Dendritic cell treated with granulocyte-macrophage colony-stimulating factor and Interleukin-4, amounts not matched to agents 40 ng/mL and 50 ng/mL, for 4 days (primary cell): Measurements from ENCODE around the gene PROSER2.
A peak's percentile ranks its signal among the peaks of the same experiment; 100 is the strongest.

Experiments used
- H3K27ac Mint-ChIP-seq: one replicate; pipeline ENCODE4 v1.8.0; 2022; ENCODE audit warnings: mild to moderate bottlenecking, mixed read lengths
- H3K27me3 Mint-ChIP-seq: one replicate; pipeline ENCODE4 v1.8.0; 2022; ENCODE audit warnings: mild to moderate bottlenecking, mixed read lengths
- H3K36me3 Mint-ChIP-seq: one replicate; pipeline ENCODE4 v1.8.0; 2022; ENCODE audit warnings: low read depth, mixed read lengths
- H3K4me1 Mint-ChIP-seq: one replicate; pipeline ENCODE4 v1.8.0; 2022; ENCODE audit warnings: low read depth, mixed read lengths
- H3K4me3 Mint-ChIP-seq: one replicate; pipeline ENCODE4 v1.8.0; 2022; ENCODE audit warnings: mild to moderate bottlenecking, moderate library complexity, mixed read lengths
- H3K9me3 Mint-ChIP-seq: one replicate; pipeline ENCODE4 v1.8.0; 2022; ENCODE audit warnings: mixed read lengths
- intact Hi-C: fragments of 100-400 bp; cut with micrococcal nuclease; formaldehyde crosslinking; loops from one replicate; pipeline ENCODE4 v1.15.0; 2022

PROSER2 gene

DNA sequence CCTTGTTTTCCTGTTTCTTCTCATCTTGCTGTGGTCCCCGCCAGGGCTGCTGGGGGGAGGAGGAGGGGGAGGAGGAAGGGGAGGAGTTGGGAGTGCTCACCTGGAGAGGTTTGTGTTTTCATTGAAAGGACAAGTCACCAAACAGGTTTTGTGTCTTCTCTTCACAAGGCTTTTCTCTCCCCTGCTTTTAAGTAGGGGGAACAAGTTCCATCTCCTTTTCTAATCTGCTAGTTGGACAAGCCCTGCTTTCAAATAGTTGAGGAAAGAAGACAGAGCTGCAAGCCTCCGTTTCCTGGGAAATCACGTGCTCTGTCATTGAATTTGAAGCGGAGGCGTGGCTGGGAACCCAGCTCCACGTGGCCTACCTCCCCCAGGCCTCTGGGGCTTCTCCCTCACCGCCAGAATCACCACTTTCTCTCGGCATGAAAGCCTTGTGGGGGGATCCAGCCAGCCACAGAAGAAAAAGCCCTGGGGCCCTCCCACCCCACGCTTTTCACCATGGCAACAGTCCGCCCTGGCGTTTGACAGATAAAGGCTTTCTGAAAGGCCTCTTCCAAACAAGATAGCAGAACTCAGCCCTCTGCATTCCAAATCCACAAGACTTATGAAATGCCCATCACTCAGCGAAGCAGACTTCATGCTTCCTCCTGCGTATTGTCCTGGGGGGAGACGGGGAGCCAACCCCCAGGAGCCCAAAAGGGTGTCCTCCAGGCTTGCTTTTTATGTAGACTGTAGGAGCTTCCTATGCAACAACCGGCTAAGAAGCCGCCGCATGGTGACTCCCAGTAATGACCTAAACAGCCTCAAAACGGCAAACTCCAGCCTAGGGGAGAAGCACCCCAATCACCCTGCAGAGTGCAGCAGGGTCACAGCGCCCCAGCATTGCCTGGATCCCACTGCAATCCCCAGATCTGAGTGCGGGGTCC is 51.7 kb downstream of the PROSER2 start:
- H3K9me3 Mint-ChIP-seq = no peaks in the 10 kb centered on the region
- no peaks in the 10 kb centered on the region for H3K27me3 Mint-ChIP-seq
- H3K4me1 Mint-ChIP-seq = peaks cover 36% of the 10 kb centered on the region
- intact Hi-C loops = no loop called here
- H3K36me3 Mint-ChIP-seq = no peaks in the 10 kb centered on the region
- H3K27ac Mint-ChIP-seq = no peak overlapping the region
- peak overlapping the region; percentile 34 for H3K4me3 Mint-ChIP-seq

DNA sequence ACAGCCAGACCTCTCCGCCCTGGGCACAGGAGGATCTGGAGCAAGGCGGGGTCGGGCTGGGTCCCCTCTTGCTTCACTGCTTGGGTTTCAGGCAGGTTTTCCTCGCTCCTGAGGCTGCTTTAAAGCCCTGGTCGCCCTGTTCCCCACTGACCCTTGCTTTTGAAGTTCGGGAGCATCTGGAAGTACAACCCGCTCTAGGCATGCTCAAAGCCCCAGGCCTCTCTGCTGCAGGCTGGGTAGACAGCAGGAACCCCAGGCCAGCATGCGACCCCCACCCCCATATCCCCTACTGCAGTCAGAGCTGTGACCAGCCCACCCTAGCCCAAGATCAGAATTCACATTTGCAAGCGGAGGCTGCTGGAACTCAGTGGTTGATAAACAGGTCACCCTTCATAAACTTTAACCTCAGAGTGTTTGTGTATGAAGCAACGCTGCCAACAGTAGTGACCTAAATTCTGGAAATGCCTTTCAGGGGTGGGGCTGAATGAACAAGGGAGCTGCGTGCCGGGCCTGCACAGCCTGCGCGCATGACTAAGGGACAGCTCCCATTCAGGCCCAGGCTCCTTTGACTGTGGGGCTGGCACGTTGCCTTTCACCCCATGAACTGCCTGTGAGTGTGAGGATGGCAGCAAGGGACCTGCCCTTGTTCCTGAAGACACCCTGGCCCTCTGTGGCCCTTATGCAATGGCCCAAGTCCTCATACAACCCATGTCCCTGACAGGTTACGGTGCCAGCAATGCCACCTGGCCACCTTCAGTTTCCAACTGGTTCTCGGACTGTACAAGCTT is 52.5 kb downstream of the PROSER2 start:
- H3K4me1 Mint-ChIP-seq = peaks cover 36% of the 10 kb centered on the region
- H3K36me3 Mint-ChIP-seq = no peaks in the 10 kb centered on the region
- no peak overlapping the region for H3K4me3 Mint-ChIP-seq
- no peaks in the 10 kb centered on the region for H3K27me3 Mint-ChIP-seq
- no peaks in the 10 kb centered on the region for H3K9me3 Mint-ChIP-seq
- no peak overlapping the region for H3K27ac Mint-ChIP-seq
- intact Hi-C loops = no loop called here

DNA sequence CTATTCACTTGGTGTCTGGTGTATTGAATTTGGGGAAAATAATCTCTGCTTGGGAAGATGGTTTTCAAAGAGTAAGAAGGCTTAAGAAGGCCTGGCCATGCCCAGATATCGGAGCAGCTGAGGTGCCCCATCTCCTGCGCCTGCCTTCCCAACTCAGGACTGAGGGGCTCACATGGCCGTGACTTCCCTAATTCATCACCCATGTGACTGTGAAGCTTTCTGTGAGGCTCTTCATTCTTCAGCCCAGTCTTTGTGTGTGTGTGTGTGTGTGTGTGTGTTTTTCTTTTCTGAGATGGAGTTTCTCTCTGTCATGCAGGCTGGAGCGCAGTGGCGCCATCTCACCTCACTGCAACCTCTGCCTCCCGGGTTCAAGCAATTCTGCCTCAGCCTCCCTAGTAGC is 53.2 kb downstream of the PROSER2 start:
- no peaks in the 10 kb centered on the region for H3K9me3 Mint-ChIP-seq
- intact Hi-C loops = no loop called here
- H3K4me3 Mint-ChIP-seq = no peak overlapping the region
- no peaks in the 10 kb centered on the region for H3K36me3 Mint-ChIP-seq
- H3K27me3 Mint-ChIP-seq = no peaks in the 10 kb centered on the region
- H3K4me1 Mint-ChIP-seq = peaks cover 34% of the 10 kb centered on the region
- peak overlapping the region; percentile 13 for H3K27ac Mint-ChIP-seq

DNA sequence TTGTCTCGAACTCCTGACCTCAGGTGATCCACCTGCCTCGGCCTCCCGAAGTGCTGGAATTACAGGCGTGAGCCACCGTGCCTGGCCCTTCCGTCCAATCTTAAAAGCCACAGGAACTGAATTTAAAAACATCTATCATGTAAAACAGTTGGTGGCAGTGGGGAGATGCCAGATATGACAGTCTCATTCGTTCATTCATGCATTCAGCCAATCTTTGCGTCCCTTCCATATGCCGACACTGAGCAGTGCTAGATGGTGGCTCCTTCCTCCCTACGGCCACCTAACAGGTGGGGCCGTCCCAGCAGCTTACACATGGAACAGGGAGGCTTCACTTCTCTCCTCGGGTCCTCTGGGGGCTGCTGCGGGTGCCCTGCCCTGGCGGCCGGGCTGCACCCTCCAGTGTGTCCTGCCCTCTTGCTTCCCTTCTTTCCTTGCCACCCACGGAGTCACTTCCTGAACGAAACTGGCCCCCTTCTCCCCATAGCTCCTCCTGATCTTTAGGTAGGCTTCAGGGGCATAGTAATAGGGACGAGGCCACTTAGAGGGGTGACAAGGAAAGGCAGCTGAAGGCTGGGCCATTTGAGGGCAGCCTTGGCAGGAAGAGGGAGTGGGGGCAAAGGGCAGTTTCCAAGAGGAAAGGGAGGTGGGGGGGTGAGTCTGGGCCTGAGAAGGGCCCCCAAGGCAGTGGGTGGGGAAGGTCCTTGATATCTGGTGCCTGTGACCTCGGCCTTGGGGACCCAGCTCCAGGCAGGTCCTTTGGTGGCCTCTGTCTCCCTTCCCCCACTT is 53.8 kb downstream of the PROSER2 start:
- Mint-ChIP-seq H3K4me1 (peaks cover 31% of the 10 kb centered on the region), H3K36me3 (no peaks in the 10 kb centered on the region), H3K27me3 (no peaks in the 10 kb centered on the region), H3K27ac (peak overlapping the region; percentile 13), H3K4me3 (no peak overlapping the region), H3K9me3 (no peaks in the 10 kb centered on the region)
- intact Hi-C loops = no loop called here

DNA sequence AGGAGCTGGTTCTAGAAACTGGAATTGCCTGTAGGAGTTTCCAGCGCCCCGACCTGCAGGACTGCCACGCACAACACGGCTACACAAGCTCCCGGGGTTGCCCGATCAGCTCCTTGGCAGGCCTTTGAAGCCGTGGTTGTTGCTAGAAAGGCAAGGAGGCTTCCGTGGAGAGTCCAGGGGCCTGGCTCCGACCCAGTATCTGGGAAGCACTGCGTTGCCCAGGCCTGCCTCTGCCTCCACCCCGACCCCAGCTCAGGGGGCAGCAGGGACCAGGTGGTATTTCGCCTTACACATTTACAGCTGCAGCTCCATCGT is 54.4 kb downstream of the PROSER2 start:
- H3K27me3 Mint-ChIP-seq = no peaks in the 10 kb centered on the region
- H3K4me3 Mint-ChIP-seq = no peak overlapping the region
- H3K27ac Mint-ChIP-seq = no peak overlapping the region
- intact Hi-C loops = no loop called here
- peaks cover 31% of the 10 kb centered on the region for H3K4me1 Mint-ChIP-seq
- H3K9me3 Mint-ChIP-seq = no peaks in the 10 kb centered on the region
- no peaks in the 10 kb centered on the region for H3K36me3 Mint-ChIP-seq

DNA sequence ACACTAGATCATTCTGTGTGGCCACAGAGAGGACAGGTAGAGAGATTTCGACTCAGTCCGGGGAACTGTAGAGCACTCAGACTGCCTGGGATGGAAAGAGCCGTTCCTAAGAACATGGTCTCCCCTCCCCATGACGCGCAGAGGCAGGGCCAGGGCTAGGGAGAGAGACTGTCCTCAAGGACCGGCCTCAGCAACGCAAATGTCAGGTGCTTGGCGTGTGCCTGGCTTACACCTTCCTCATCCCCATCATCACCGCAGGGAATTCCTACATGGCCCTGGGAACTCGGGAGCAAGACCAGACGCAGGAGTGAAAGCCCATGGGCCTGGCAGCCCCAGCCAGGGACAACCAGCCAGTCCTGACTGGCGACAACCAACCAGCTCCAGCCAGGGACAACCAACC is 55.6 kb downstream of the PROSER2 start:
- H3K27me3 Mint-ChIP-seq = no peaks in the 10 kb centered on the region
- no peak overlapping the region for H3K27ac Mint-ChIP-seq

DNA sequence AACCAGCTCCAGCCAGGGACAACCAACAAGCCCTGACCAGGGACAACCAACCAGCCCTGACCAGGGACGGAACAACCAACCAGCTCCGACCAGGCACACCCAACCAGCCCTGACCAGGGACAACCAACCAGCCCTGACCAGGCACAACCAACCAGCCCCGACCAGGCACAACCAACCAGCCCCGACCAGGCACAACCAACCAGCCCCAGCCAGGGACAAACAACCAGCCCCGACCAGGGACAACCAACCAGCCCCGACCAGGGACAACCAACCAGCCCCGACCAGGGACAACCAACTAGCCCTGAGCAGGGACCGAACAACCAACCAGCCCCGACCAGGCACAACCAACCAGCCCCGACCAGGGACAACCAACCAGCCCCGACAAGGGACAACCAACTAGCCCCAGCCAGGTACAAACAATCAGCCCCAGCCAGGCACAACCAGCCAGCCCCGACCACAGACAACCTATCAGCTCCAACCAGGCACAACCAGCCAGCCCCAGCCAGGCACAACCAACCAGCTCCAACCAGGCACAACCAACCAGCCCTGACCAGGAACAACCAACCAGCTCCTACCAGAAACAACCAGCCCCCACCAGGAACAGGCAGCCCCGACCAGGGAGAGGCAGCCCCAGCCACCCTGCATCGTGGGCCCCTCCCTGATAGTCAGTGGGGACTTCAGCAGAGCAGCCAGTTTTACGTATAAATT is 56.4 kb downstream of the PROSER2 start:
- Mint-ChIP-seq H3K27ac (no peak overlapping the region), H3K9me3 (no peaks in the 10 kb centered on the region), H3K4me1 (peaks cover 27% of the 10 kb centered on the region), H3K27me3 (no peaks in the 10 kb centered on the region), H3K4me3 (no peak overlapping the region), H3K36me3 (no peaks in the 10 kb centered on the region)
- intact Hi-C loops = no loop called here

More for the DNA sequence above, 55.6 kb downstream of the PROSER2 start:
- Mint-ChIP-seq H3K4me3 (no peak overlapping the region), H3K4me1 (peaks cover 31% of the 10 kb centered on the region), H3K9me3 (no peaks in the 10 kb centered on the region), H3K36me3 (no peaks in the 10 kb centered on the region)
- intact Hi-C loops = no loop called here

DNA sequence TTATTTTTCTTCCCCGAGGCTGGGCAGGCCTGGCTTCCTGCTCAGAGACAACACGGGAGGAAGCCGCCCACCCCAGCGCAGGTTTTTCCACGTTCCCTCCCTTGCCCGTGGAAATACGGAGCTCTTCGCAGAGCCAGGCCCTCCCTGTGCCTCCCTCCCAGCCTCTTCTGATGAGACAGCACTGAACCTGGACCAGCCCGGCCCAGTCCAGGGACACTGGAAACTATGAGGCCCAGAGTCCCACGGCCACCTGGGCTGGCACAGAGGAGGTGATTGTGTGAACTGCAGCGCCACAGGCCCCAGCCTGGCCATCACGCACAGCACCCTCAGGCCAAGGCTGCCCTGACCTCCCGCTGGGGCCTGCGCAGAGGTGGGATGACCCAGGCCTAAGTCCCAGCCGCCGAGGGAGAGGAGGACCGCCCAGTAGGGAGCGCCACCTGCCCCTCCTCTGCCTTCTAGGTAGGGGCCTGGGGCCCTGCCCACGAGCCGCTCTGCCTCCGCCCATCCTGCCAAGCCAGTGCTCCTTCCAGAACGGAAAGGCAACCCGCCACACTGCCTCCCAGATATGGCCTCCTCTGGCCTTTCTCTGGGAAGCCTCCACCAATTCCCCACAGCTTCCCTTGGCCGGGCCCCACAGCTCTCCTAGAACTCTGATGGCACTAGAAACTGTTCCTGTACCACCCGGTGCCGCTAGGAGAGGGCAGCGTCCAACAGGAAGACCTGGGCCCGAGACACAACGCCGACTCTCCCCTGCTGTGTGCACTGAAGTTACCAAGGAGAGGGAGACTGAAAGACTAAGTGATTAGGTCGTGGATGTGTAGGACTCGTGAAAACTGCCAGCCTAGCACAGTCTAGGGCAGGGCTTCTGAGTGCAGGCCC is 57.2 kb downstream of the PROSER2 start:
- peaks cover 19% of the 10 kb centered on the region for H3K4me1 Mint-ChIP-seq
- no peak overlapping the region for H3K4me3 Mint-ChIP-seq
- H3K9me3 Mint-ChIP-seq = no peaks in the 10 kb centered on the region
- H3K27me3 Mint-ChIP-seq = no peaks in the 10 kb centered on the region
- no peak overlapping the region for H3K27ac Mint-ChIP-seq
- no peaks in the 10 kb centered on the region for H3K36me3 Mint-ChIP-seq
- intact Hi-C loops = no loop called here

DNA sequence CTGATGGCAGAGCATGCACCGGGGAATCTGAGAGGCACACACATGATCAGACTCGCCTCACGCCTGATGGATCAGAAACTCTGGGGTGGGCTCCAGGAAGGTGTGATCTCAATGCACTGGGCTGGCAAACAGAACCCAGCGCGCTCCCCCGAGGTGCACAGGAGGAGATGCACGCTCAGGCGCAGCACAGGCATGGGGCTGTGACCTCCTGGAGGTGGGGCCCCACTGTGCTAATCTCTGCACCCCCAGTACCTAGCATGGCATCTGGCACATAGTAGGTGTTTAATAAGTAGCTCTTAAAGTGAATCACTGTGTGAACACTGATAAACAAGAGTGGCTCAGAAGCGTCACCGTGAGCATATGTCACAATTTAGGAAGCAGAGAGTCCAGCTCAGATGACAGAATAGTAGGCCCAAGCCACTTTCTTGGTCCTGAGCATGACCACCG is 57.9 kb downstream of the PROSER2 start:
- H3K27me3 Mint-ChIP-seq = no peaks in the 10 kb centered on the region
- H3K27ac Mint-ChIP-seq = no peak overlapping the region
- peaks cover 12% of the 10 kb centered on the region for H3K4me1 Mint-ChIP-seq
- intact Hi-C loops = no loop called here
- no peaks in the 10 kb centered on the region for H3K9me3 Mint-ChIP-seq
- no peak overlapping the region for H3K4me3 Mint-ChIP-seq
- H3K36me3 Mint-ChIP-seq = no peaks in the 10 kb centered on the region

DNA sequence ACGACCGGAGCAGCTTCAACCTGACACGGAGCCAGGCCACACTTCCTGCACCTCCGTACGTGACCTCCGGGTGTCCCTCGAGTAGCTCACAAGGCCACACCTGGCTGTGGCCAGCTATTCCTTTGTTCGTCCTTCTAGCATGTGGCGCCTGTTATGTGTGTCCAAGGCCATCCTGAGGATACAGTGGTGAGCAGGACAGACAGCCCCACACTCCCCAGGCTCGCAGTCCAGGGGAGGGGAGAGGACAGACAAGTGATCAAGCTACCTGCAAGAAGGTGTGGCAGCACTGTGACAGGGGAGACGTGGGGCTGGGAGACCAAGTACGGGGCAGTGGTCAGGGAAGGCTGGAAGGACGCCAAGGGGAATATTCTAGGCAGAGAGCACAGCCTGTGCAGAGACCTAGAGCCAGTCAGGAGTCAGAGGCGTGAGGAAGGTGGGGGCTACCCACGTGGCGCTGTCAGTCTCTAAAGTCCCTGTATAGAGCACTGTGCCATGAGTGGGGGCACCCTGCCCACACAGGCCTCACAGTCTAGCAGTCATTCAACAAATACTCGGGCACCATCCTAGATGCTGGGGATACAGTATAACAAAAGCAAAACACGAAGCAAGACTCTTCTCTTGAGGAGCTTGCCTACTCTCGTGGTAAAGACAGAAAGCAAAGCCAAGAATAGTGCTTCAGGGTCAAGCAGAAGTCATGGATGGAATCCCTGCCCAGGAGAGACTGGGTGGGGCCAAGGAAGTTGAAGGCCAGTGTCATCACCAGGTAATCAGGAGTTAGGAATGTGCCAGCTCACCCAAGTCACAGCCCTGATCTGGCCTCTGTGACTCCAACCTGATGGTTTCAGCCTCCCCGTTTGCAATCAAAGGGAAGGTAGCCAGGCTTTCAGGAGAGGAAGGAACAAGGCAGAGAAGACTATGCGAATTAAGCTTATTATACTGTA is 58.6 kb downstream of the PROSER2 start:
- Mint-ChIP-seq H3K36me3 (no peaks in the 10 kb centered on the region), H3K9me3 (no peaks in the 10 kb centered on the region), H3K27ac (no peak overlapping the region), H3K4me1 (peaks cover 5% of the 10 kb centered on the region), H3K4me3 (no peak overlapping the region), H3K27me3 (no peaks in the 10 kb centered on the region)
- intact Hi-C loops = no loop called here

DNA sequence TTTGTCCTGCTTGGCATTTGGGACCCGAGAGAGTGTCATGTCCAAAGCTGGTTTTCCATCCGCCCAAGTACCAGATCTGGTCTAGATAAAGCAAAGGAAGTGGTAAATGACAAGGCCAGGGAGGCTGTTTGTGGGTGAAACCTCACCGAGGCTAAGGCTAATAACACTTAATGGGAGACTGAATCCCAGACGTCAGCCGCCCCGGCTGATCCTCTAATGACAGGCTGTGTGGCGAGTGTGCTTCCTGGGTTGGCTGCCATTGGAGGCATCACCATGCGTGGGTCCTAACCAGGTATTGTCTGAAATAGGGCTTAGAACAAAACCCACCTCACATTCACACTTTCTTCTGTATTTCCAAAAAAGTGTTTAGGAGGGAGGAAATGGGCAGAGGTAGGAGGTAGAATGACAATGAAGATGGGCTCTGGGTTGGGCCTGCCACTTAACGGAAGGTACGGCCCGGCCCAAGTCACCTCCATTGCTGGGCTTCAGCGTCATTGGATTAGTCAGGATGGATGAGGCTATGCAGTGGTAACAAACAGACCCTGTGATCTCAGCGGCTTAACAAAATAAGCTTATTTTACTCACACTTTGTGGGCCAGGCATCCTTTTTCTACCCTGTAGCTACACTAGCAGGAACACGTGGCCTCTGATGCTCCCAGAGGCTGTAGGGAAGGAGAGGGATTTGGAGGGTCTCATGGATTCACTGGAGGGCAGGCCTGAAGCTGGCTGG is 59.7 kb downstream of the PROSER2 start:
- Mint-ChIP-seq H3K27me3 (no peaks in the 10 kb centered on the region), H3K4me3 (no peak overlapping the region), H3K27ac (no peak overlapping the region), H3K4me1 (no peaks in the 10 kb centered on the region), H3K9me3 (no peaks in the 10 kb centered on the region), H3K36me3 (no peaks in the 10 kb centered on the region)
- intact Hi-C loops = no loop called here
